Keratinocyte (primary cell): Measurements from ENCODE around the gene MBP. TPM values are rescaled to one million over a fixed set of nuclear protein-coding genes. Genes with fewer than 3 reads are reported as not detected.

ENCODE experiments used
- DNase-seq: peaks from one replicate; pipeline ENCODE4 v3.0.0-alpha.2; 2011; ENCODE audit warnings: low read depth, missing footprints, low spot score
- FAIRE-seq: peaks from 2 replicates; lab custom pipeline; 2011; peaks lifted over from hg19 to GRCh38; lab: Jason Lieb, UNC
- H2AFZ ChIP-seq: 2 replicates; pipeline ENCODE4 v1.6.0; 2012; ENCODE audit warnings: low read length, control low read depth, inconsistent platforms; ENCODE audit not compliant: control insufficient read depth
- H3K27ac ChIP-seq: 2 replicates; pipeline ENCODE4 v1.5.1; 2011; ENCODE audit warnings: low read length; ENCODE audit not compliant: control insufficient read depth, insufficient read depth
- H3K27me3 ChIP-seq: 3 replicates; pipeline ENCODE4 v1.6.0; 2011; ENCODE audit warnings: low read length; ENCODE audit not compliant: control insufficient read depth, insufficient read depth; ENCODE audit errors: extremely low read depth
- H3K36me3 ChIP-seq, 2 experiments: 2 replicates in 1 of 2; 3 replicates in 1 of 2; pipeline ENCODE4 v1.5.1; 2011; ENCODE audit warnings: low read length in 2 of 2, mild to moderate bottlenecking in 1 of 2; ENCODE audit not compliant: control insufficient read depth in 2 of 2, insufficient read depth in 2 of 2; ENCODE audit errors: extremely low read depth in 1 of 2
- H3K4me1 ChIP-seq: 3 replicates; pipeline ENCODE4 v1.5.1; 2011; ENCODE audit warnings: low read length; ENCODE audit not compliant: control insufficient read depth, insufficient read depth; ENCODE audit errors: extremely low read depth
- H3K4me2 ChIP-seq: 3 replicates; pipeline ENCODE4 v1.6.0; 2011; ENCODE audit warnings: low read depth, low read length; ENCODE audit not compliant: control insufficient read depth, insufficient read depth; ENCODE audit errors: extremely low read depth
- H3K4me3 ChIP-seq, 3 experiments: fragments of 200-600 bp in 1 of 3; sonication (generic) in 1 of 3; 2 replicates in 2 of 3; 3 replicates in 1 of 3; pipeline ENCODE4 v1.5.1; 2011 to 2016; ENCODE audit warnings: low read length in 3 of 3, mild to moderate bottlenecking in 3 of 3, control low read depth in 2 of 3, inconsistent platforms in 1 of 3, low read depth in 1 of 3, mixed read lengths in 1 of 3, mixed run types in 1 of 3, moderate library complexity in 1 of 3; ENCODE audit not compliant: control insufficient read depth in 2 of 3, insufficient read depth in 2 of 3; ENCODE audit errors: extremely low read depth in 1 of 3
- H3K79me2 ChIP-seq: 2 replicates; pipeline ENCODE4 v1.6.0; 2012; ENCODE audit warnings: low read length; ENCODE audit not compliant: control insufficient read depth, insufficient read depth
- H3K9ac ChIP-seq: 3 replicates; pipeline ENCODE4 v1.6.0; 2011; ENCODE audit warnings: low read length; ENCODE audit not compliant: control insufficient read depth, insufficient read depth; ENCODE audit errors: extremely low read depth
- H3K9me1 ChIP-seq: 3 replicates; pipeline ENCODE4 v1.6.0; 2011; ENCODE audit warnings: low read length; ENCODE audit not compliant: control insufficient read depth, insufficient read depth; ENCODE audit errors: extremely low read depth
- H3K9me3 ChIP-seq: 2 replicates; pipeline ENCODE4 v1.5.1; 2012; ENCODE audit warnings: low read depth, low read length; ENCODE audit not compliant: control insufficient read depth
- H4K20me1 ChIP-seq: 3 replicates; pipeline ENCODE4 v1.6.0; 2011; ENCODE audit warnings: low read length; ENCODE audit not compliant: control insufficient read depth, insufficient read depth; ENCODE audit errors: extremely low read depth
- CTCF ChIP-seq, 3 experiments: IDR thresholded peaks in 1 of 3; conservative IDR thresholded peaks in 1 of 3; optimal IDR thresholded peaks in 1 of 3; 2 replicates in 2 of 3; 3 replicates in 1 of 3; pipeline versions ENCODE3 to v1.5.1; 2011; ENCODE audit warnings: low read length in 3 of 3, mild to moderate bottlenecking in 3 of 3, moderate library complexity in 2 of 3, control low read depth in 1 of 3, inconsistent platforms in 1 of 3; ENCODE audit not compliant: insufficient read depth in 2 of 3; ENCODE audit errors: extremely low read depth in 1 of 3
- EZH2 ChIP-seq: IDR thresholded peaks from one replicate; pipeline ENCODE4 v1.6.1; 2012; ENCODE audit warnings: inconsistent platforms, mild to moderate bottlenecking, low read length, moderate library complexity
- dilution Hi-C: fragments of 300-500 bp; cut with MboI; formaldehyde crosslinking; loops from one replicate; pipeline ENCODE4 v1.7.0; 2020; ENCODE audit warnings: low sequenced_read_pairs; ENCODE audit not compliant: extremely low pct_ligation_motif_present
- polyA plus RNA-seq, 5 experiments: library from polyadenylated mRNA; depleted of rRNA in 3 of 5; stranded (reverse) in 3 of 5; stranded (forward) in 1 of 5; unstranded in 1 of 5; fragments of >200 nt; gene quantifications; 1 replicate in 1 of 5; 2 replicates in 3 of 5; 3 replicates in 1 of 5; pipeline versions ENCODE4 v1.2.1 to v1.2.3, GENCODE V29; 2011 to 2012; ENCODE audit warnings: missing spikeins in 2 of 5, low read depth in 1 of 5, low replicate concordance in 1 of 5

MBP gene
- polyA plus RNA-seq, 1 donor (not counting 4 experiments of a cell fraction or from before 2014, with no cell fraction given): 38.7 TPM

- no peak overlapping the region for H3K4me3 ChIP-seq
- no peaks in the 10 kb centered on the region for H3K9me3 ChIP-seq
- no peak overlapping the region for H3K9ac ChIP-seq
- no peak for TF ChIP-seq EZH2
- no peak for TF ChIP-seq CTCF (optimal IDR thresholded peaks at IDR 0.05 in 1 of 3, IDR thresholded peaks at IDR 0.05 in 1 of 3, conservative IDR thresholded peaks at IDR 0.05 in 1 of 3; ENCODE audit: extremely low read depth in 1 of 3, insufficient read depth in 2 of 3, low read length in 3 of 3)
- H3K27ac ChIP-seq: no peak overlapping the region
- peaks cover 3% of the 10 kb centered on the region for H3K79me2 ChIP-seq
- H4K20me1 ChIP-seq: no peaks in the 10 kb centered on the region
- H3K9me1 ChIP-seq: no peaks in the 10 kb centered on the region
- no peaks in the 10 kb centered on the region for H3K4me1 ChIP-seq
- peaks cover 7 to 11% of the 10 kb centered on the region in 2 experiments for H3K36me3 ChIP-seq
- H3K27me3 ChIP-seq: no peaks in the 10 kb centered on the region
- no peak overlapping the region for H3K4me2 ChIP-seq
- no peak for DNase-seq
- no peak overlapping the region for H2AFZ ChIP-seq
- no peak for FAIRE-seq
- dilution Hi-C loops: no loop called here
Observed at GRCh38 chr18:77006305-77007175, 126.0 kb downstream of the MBP start.

GRCh38 chr18:77005651-77006195 lies 126.9 kb downstream of the MBP start:
- DNase-seq (no peak), FAIRE-seq (no peak)
- dilution Hi-C loops: no loop called here
- Histone ChIP-seq H3K9me1 (no peaks in the 10 kb centered on the region), H4K20me1 (no peaks in the 10 kb centered on the region), H3K27me3 (no peaks in the 10 kb centered on the region), H3K4me3 (no peak overlapping the region), H3K4me2 (no peak overlapping the region), H2AFZ (no peak overlapping the region), H3K79me2 (no peaks in the 10 kb centered on the region), H3K4me1 (no peaks in the 10 kb centered on the region), H3K27ac (no peak overlapping the region), H3K36me3 (peaks cover 3 to 7% of the 10 kb centered on the region in 2 experiments), H3K9ac (no peak overlapping the region), H3K9me3 (no peaks in the 10 kb centered on the region)
- TF ChIP-seq EZH2 (no peak), CTCF (optimal IDR thresholded peaks at IDR 0.05 in 1 of 3, IDR thresholded peaks at IDR 0.05 in 1 of 3, conservative IDR thresholded peaks at IDR 0.05 in 1 of 3; ENCODE audit: extremely low read depth in 1 of 3, insufficient read depth in 2 of 3, low read length in 3 of 3) (no peak)
